ENCODE measurements around the gene ENPP5.

DNA sequence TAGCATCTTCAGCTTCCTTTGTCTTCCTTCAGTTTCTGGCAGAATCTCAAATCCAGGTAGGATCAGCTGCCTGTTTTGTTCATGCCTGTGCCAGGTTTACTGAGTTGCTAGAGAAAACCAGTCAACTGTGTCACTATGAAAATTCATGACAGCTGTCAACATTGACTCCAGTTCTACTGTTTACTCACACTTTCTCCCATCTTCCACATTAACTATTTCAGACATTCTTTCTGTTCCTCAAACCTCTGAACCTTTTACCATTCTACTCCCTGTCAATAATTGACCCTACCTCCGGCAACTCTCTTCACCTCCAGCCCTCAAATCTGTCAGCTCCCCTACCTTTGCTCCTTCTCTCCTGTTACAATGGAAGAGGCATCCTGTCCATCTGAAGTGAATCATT, 32.5 kb downstream of the ENPP5 start:
- TF ChIP-seq, protein P1, sequence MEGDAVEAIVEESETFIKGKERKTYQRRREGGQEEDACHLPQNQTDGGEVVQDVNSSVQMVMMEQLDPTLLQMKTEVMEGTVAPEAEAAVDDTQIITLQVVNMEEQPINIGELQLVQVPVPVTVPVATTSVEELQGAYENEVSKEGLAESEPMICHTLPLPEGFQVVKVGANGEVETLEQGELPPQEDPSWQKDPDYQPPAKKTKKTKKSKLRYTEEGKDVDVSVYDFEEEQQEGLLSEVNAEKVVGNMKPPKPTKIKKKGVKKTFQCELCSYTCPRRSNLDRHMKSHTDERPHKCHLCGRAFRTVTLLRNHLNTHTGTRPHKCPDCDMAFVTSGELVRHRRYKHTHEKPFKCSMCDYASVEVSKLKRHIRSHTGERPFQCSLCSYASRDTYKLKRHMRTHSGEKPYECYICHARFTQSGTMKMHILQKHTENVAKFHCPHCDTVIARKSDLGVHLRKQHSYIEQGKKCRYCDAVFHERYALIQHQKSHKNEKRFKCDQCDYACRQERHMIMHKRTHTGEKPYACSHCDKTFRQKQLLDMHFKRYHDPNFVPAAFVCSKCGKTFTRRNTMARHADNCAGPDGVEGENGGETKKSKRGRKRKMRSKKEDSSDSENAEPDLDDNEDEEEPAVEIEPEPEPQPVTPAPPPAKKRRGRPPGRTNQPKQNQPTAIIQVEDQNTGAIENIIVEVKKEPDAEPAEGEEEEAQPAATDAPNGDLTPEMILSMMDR (IDR thresholded peaks at IDR 0.05; ENCODE audit: low read length) = no peak
- TF ChIP-seq EZH2 (IDR thresholded peaks at IDR 0.05; ENCODE audit: borderline replicate concordance, low read length) = no peak

Measured in OCI-LY1 (cell line).